HepG2 (cell line): Measurements from ENCODE around the gene PRDX5. TPM values are rescaled to one million over a fixed set of nuclear protein-coding genes. Genes with fewer than 3 reads are reported as not detected.
A peak's percentile ranks its signal among the peaks of the same experiment; 100 is the strongest.

Source experiments
- ARNT2 ChIP-seq: sonication (generic); formaldehyde crosslinking; IDR thresholded peaks from 2 replicates; pipeline ENCODE4 v1.8.0; 2022; ENCODE audit warnings: mild to moderate bottlenecking, low read depth, missing genetic modification reagents, moderate library complexity
- FOXK1 ChIP-seq: sonication (generic); formaldehyde crosslinking; IDR thresholded peaks from 2 replicates; pipeline ENCODE4 v1.4.0; 2020; ENCODE audit warnings: low read depth, missing genetic modification reagents, borderline replicate concordance
- HDAC1 ChIP-seq: sonication (generic); formaldehyde crosslinking; IDR thresholded peaks from 2 replicates; pipeline ENCODE4 v1.5.1; 2020; ENCODE audit warnings: mild to moderate bottlenecking, missing genetic modification reagents
- NAIF1 ChIP-seq: sonication (generic); formaldehyde crosslinking; IDR thresholded peaks from 2 replicates; pipeline ENCODE4 v1.5.0; 2020; ENCODE audit warnings: mild to moderate bottlenecking, missing genetic modification reagents, borderline replicate concordance
- NR2F2 ChIP-seq: IDR thresholded peaks from 2 replicates; pipeline ENCODE4 v1.6.1; 2012; ENCODE audit warnings: low read depth, inconsistent platforms, borderline replicate concordance
- RBAK ChIP-seq: sonication (generic); formaldehyde crosslinking; IDR thresholded peaks from 2 replicates; pipeline ENCODE4 v1.5.1; 2020; ENCODE audit warnings: mild to moderate bottlenecking, missing genetic modification reagents
- SIN3A ChIP-seq: IDR thresholded peaks from 2 replicates; pipeline ENCODE4 v1.6.1; 2011; ENCODE audit warnings: low read depth, mild to moderate bottlenecking, control low read depth, low read length, borderline replicate concordance
- TP53 ChIP-seq: sonication (generic); formaldehyde crosslinking; conservative IDR thresholded peaks from 2 replicates; pipeline ENCODE4 v1.4.0; 2020; ENCODE audit warnings: missing genetic modification reagents
- YEATS4 ChIP-seq: sonication (generic); formaldehyde crosslinking; IDR thresholded peaks from 2 replicates; pipeline ENCODE4 v1.4.0; 2020; ENCODE audit warnings: missing genetic modification reagents, borderline replicate concordance
- ZNF746 ChIP-seq: sonication (generic); formaldehyde crosslinking; IDR thresholded peaks from 2 replicates; pipeline ENCODE4 v1.8.0; 2022; ENCODE audit warnings: mild to moderate bottlenecking, missing genetic modification reagents
- ZNF83 ChIP-seq: sonication (generic); formaldehyde crosslinking; IDR thresholded peaks from 2 replicates; pipeline ENCODE4 v1.4.0; 2020; ENCODE audit warnings: missing genetic modification reagents, mild to moderate bottlenecking, borderline replicate concordance
- polyA plus RNA-seq, 8 experiments: library from polyadenylated mRNA; depleted of rRNA in 3 of 8; stranded (reverse) in 7 of 8; unstranded in 1 of 8; fragments of >200 nt; fragmentation: Illumina TruSeq in 4 of 8; extraction: Trizol in 4 of 8; gene quantifications; 2 replicates each; pipeline versions ENCODE4 v1.2.1 to v1.2.3, GENCODE V29; 2011 to 2016; ENCODE audit warnings: low read depth in 4 of 8, missing spikeins in 1 of 8, mixed read lengths in 1 of 8; ENCODE audit not compliant: insufficient read depth in 1 of 8
- total RNA-seq, 5 experiments: library from RNA; depleted of rRNA; stranded (reverse); fragments of >200 nt; fragmentation: Illumina TruSeq; extraction: Trizol; gene quantifications; 2 replicates each; pipeline ENCODE4 v1.2.3, GENCODE V29; 2016; ENCODE audit warnings: low read depth in 1 of 5
- TF ChIP-seq, protein P1 (sequence below): sonication (generic); formaldehyde crosslinking; IDR thresholded peaks from 2 replicates; pipeline ENCODE4 v1.5.1; 2020; ENCODE audit warnings: missing genetic modification reagents, mild to moderate bottlenecking, borderline replicate concordance
- TF ChIP-seq, protein P2 (sequence below), 2 experiments: fragments of 450-650 bp in 1 of 2; sonication (generic) in 1 of 2; formaldehyde crosslinking in 1 of 2; IDR thresholded peaks; 2 replicates each; pipeline versions ENCODE4 v1.6.1 to v1.8.0; 2016 to 2022; ENCODE audit warnings: antibody characterized with exemption in 1 of 2, mild to moderate bottlenecking in 1 of 2, missing genetic modification reagents in 1 of 2
- TF ChIP-seq, protein P3 (sequence below): IDR thresholded peaks from 2 replicates; pipeline ENCODE4 v1.6.1; 2016; ENCODE audit warnings: missing compliant biosample characterization, missing genetic modification reagents, borderline replicate concordance

PRDX5 gene
- total and polyA plus RNA-seq, 2 of the 13 experiments (the other 11 are each of a cell fraction or from before 2014, with no cell fraction given), result 215 to 311 TPM

DNA sequence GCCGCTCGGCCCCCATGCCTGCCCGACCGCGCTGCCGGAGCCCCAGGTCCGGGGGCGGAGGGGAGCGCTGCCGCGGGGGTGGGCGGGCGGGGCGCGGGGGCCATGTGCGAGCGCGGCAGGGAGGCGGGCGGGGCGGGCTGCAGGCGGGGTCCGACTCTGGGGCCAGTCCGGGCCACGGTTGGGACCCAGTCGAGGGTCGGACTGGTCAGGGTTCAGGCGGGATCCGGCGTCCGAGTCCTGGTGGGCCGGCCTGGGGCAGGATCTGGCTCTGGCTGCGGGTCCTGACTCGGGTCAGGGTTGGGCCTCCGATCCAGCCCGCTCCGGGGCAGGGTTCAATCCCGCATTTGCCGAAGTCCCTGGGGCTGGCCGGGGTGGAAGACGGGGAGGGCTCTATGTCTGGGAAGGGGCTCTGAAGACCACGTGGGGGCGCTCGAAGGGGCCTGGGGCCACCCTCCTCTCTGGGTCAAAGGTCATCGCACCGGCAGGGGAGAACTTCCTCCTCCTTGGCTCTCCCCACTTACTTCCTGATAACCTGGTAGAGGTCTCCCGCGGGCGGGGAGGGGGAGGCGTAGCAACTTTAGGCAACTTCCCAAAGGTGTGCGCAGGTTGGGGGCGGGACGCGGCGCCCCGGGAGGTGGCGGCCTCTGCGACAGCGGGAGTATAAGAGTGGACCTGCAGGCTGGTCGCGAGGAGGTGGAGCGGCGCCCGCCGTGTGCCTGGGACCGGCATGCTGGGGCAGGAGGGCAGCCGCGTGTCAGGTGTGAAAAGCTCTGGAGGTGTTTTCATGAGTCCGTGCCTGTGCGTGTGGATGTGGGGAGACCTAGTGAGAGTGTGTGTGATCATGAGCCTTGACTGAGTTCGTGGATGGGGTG, 12.0 kb upstream of the PRDX5 start (continued):
- TF ChIP-seq RBAK, result no peak
- TF ChIP-seq SIN3A, result no peak
- no peak; the same call in 1 of the 2 replicates for TF ChIP-seq ZNF83
- TF ChIP-seq, protein P1, sequence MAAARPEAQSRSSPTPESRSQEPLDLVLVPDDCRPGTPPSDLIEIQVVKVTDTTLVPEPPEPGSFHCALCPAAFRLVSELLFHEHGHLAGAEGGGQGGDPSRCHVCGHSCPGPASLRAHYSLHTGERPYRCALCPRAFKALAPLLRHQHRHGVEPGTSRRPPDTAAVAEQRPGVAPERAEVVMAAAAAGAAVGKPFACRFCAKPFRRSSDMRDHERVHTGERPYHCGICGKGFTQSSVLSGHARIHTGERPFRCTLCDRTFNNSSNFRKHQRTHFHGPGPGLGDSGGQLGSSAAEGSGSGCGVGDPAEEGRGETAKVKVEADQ (CRISPR knock-in tag), result no peak
- TF ChIP-seq TP53, result no peak
- TF ChIP-seq ZNF746 (CRISPR knock-in tag), result peak; percentile 85; the same call in 1 of the 2 replicates
- TF ChIP-seq, protein P2, sequence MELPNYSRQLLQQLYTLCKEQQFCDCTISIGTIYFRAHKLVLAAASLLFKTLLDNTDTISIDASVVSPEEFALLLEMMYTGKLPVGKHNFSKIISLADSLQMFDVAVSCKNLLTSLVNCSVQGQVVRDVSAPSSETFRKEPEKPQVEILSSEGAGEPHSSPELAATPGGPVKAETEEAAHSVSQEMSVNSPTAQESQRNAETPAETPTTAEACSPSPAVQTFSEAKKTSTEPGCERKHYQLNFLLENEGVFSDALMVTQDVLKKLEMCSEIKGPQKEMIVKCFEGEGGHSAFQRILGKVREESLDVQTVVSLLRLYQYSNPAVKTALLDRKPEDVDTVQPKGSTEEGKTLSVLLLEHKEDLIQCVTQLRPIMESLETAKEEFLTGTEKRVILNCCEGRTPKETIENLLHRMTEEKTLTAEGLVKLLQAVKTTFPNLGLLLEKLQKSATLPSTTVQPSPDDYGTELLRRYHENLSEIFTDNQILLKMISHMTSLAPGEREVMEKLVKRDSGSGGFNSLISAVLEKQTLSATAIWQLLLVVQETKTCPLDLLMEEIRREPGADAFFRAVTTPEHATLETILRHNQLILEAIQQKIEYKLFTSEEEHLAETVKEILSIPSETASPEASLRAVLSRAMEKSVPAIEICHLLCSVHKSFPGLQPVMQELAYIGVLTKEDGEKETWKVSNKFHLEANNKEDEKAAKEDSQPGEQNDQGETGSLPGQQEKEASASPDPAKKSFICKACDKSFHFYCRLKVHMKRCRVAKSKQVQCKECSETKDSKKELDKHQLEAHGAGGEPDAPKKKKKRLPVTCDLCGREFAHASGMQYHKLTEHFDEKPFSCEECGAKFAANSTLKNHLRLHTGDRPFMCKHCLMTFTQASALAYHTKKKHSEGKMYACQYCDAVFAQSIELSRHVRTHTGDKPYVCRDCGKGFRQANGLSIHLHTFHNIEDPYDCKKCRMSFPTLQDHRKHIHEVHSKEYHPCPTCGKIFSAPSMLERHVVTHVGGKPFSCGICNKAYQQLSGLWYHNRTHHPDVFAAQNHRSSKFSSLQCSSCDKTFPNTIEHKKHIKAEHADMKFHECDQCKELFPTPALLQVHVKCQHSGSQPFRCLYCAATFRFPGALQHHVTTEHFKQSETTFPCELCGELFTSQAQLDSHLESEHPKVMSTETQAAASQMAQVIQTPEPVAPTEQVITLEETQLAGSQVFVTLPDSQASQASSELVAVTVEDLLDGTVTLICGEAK (IDR thresholded peaks at IDR 0.05), result no peak
- TF ChIP-seq, protein P2 (CRISPR knock-in tag; IDR thresholded peaks at IDR 0.05), result no peak
- peak; percentile 61; the same call in 1 of the 2 replicates for TF ChIP-seq NR2F2
- no peak for TF ChIP-seq NAIF1 (CRISPR knock-in tag)
- 0 out of 2 replicates have a peak, but pooled peaks have one; percentile 60 for TF ChIP-seq ARNT2
- TF ChIP-seq, protein P3, sequence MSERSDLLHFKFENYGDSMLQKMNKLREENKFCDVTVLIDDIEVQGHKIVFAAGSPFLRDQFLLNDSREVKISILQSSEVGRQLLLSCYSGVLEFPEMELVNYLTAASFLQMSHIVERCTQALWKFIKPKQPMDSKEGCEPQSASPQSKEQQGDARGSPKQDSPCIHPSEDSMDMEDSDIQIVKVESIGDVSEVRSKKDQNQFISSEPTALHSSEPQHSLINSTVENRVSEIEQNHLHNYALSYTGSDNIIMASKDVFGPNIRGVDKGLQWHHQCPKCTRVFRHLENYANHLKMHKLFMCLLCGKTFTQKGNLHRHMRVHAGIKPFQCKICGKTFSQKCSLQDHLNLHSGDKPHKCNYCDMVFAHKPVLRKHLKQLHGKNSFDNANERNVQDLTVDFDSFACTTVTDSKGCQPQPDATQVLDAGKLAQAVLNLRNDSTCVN (CRISPR knock-in tag), result no peak; the same call in 1 of the 2 replicates
- TF ChIP-seq FOXK1 (CRISPR knock-in tag), result no peak
- TF ChIP-seq YEATS4 (CRISPR knock-in tag), result peak; percentile 45
- TF ChIP-seq HDAC1 (CRISPR knock-in tag), result no peak; the same call in 1 of the 2 replicates
